22Rv1 (cell line): ENCODE data around the gene RMRP.
"Not testable (repeated sequence)": the region's sequence is repeated elsewhere in the genome, so short reads cannot be mapped to it uniquely, and the experiment has no call there.

ENCODE experiments used
- ZFX ChIP-seq: fragments of 450-650 bp; IDR thresholded peaks from 2 replicates; pipeline ENCODE4 v1.6.1; 2017; ENCODE audit warnings: antibody characterized with exemption, borderline replicate concordance
- TF ChIP-seq, protein P1 (sequence below): fragments of 450-650 bp; IDR thresholded peaks from 2 replicates; pipeline ENCODE4 v1.5.1; 2017; ENCODE audit warnings: mild to moderate bottlenecking

DNA sequence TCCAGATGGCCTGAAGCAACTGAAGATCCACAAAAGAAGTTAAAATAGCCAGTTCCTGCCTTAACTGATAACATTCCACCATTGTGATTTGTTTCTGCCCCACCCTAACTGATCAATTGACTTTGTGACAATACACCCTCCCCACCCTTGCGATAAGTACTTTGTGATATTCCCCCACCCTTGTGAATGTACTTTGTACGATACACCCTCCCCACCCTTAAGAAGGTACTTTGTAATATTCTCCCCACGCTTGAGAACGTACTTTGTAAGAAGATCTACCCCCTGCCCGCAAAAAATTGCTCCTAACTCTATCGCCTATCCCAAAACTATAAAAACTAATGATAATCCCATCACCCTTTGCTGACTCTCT, 21.0 kb downstream of the RMRP start:
- TF ChIP-seq, protein P1, sequence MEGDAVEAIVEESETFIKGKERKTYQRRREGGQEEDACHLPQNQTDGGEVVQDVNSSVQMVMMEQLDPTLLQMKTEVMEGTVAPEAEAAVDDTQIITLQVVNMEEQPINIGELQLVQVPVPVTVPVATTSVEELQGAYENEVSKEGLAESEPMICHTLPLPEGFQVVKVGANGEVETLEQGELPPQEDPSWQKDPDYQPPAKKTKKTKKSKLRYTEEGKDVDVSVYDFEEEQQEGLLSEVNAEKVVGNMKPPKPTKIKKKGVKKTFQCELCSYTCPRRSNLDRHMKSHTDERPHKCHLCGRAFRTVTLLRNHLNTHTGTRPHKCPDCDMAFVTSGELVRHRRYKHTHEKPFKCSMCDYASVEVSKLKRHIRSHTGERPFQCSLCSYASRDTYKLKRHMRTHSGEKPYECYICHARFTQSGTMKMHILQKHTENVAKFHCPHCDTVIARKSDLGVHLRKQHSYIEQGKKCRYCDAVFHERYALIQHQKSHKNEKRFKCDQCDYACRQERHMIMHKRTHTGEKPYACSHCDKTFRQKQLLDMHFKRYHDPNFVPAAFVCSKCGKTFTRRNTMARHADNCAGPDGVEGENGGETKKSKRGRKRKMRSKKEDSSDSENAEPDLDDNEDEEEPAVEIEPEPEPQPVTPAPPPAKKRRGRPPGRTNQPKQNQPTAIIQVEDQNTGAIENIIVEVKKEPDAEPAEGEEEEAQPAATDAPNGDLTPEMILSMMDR, result not testable (repeated sequence)
- TF ChIP-seq ZFX, result not testable (repeated sequence)
